Osteoblast (primary cell): ENCODE results near the gene ZNF296. TPM values are rescaled to one million over a fixed set of nuclear protein-coding genes. Genes with fewer than 3 reads are reported as not detected.

Experiments
- DNase-seq: peaks from one replicate; pipeline ENCODE4 v3.0.0; 2011; ENCODE audit warnings: low spot score, mixed read lengths; ENCODE audit not compliant: insufficient read length; ENCODE audit errors: missing footprints
- H2AFZ ChIP-seq: 2 replicates; pipeline ENCODE4 v1.6.0; 2011; ENCODE audit warnings: mild to moderate bottlenecking, low read length
- H3K27ac ChIP-seq: 2 replicates; pipeline ENCODE4 v1.5.1; 2011; ENCODE audit warnings: mild to moderate bottlenecking, low read depth, low read length, moderate library complexity
- H3K27me3 ChIP-seq: 2 replicates; pipeline ENCODE4 v1.6.0; 2012; ENCODE audit warnings: mild to moderate bottlenecking, control low read depth, inconsistent platforms, low read length, moderate library complexity; ENCODE audit not compliant: insufficient read depth
- H3K36me3 ChIP-seq: 2 replicates; pipeline ENCODE4 v1.5.1; 2011; ENCODE audit warnings: mild to moderate bottlenecking, low read length, control low read depth, moderate library complexity; ENCODE audit not compliant: insufficient read depth
- H3K4me1 ChIP-seq: 2 replicates; pipeline ENCODE4 v1.5.1; 2011; ENCODE audit warnings: mild to moderate bottlenecking, low read length, control low read depth, moderate library complexity; ENCODE audit not compliant: insufficient read depth
- H3K4me2 ChIP-seq: 2 replicates; pipeline ENCODE4 v1.6.0; 2011; ENCODE audit warnings: mild to moderate bottlenecking, low read length; ENCODE audit not compliant: insufficient read depth
- H3K4me3 ChIP-seq: fragments of 200-600 bp; sonication (generic); 3 replicates; pipeline ENCODE4 v1.5.1; 2012; ENCODE audit warnings: mild to moderate bottlenecking, low read length, inconsistent platforms; ENCODE audit not compliant: insufficient read depth
- H3K79me2 ChIP-seq: 2 replicates; pipeline ENCODE4 v1.6.0; 2012; ENCODE audit warnings: mild to moderate bottlenecking, low read length, control low read depth, inconsistent platforms; ENCODE audit not compliant: insufficient read depth
- H3K9me3 ChIP-seq: 2 replicates; pipeline ENCODE4 v1.5.1; 2011; ENCODE audit warnings: low read depth, low read length, control low read depth
- H4K20me1 ChIP-seq: 2 replicates; pipeline ENCODE4 v1.6.0; 2012; ENCODE audit warnings: mild to moderate bottlenecking, low read length, control low read depth; ENCODE audit not compliant: insufficient read depth
- CTCF ChIP-seq: IDR thresholded peaks from 2 replicates; pipeline ENCODE4 v1.5.1; 2011; ENCODE audit warnings: mild to moderate bottlenecking, low read depth, low read length, moderate library complexity; ENCODE audit errors: extremely low read depth
- total RNA-seq: library from RNA; depleted of rRNA; stranded (reverse); fragments of >200 nt; gene quantifications from 2 replicates; pipeline ENCODE4 v1.2.3, GENCODE V29; 2012

The ZNF296 gene
- total RNA-seq, 1 donor: not detected

GRCh38 chr19:45097776-45098520 lies 21.7 kb upstream of the ZNF296 start:
- Histone ChIP-seq H4K20me1 (peaks cover 91% of the 10 kb centered on the region), H3K4me3 (peak overlapping the region; percentile 22), H3K4me2 (peak overlapping the region; percentile 74), H3K27me3 (no peaks in the 10 kb centered on the region), H3K79me2 (peaks cover 100% of the 10 kb centered on the region), H3K4me1 (peaks cover 48% of the 10 kb centered on the region), H2AFZ (peak overlapping the region; percentile 45), H3K36me3 (no peaks in the 10 kb centered on the region), H3K27ac (peak overlapping the region; percentile 94), H3K9me3 (no peaks in the 10 kb centered on the region)
- TF ChIP-seq CTCF: no peak
- peak; percentile 100 for DNase-seq

- no peak overlapping the region for H3K4me2 ChIP-seq
- no peak for DNase-seq
- no peaks in the 10 kb centered on the region for H3K36me3 ChIP-seq
- H3K4me3 ChIP-seq: no peak overlapping the region
- H3K9me3 ChIP-seq: no peaks in the 10 kb centered on the region
- TF ChIP-seq CTCF: no peak
- peak overlapping the region; percentile 94 for H3K27ac ChIP-seq
- H2AFZ ChIP-seq: no peak overlapping the region
- no peaks in the 10 kb centered on the region for H3K27me3 ChIP-seq
- peaks cover 94% of the 10 kb centered on the region for H3K79me2 ChIP-seq
- H3K4me1 ChIP-seq: peaks cover 45% of the 10 kb centered on the region
- peaks cover 86% of the 10 kb centered on the region for H4K20me1 ChIP-seq
These were observed 21.1 kb upstream of the ZNF296 start for GRCh38 chr19:45097450-45097775.

GRCh38 chr19:45096700-45097099 lies 20.4 kb upstream of the ZNF296 start:
- Histone ChIP-seq H2AFZ (no peak overlapping the region), H3K4me1 (peaks cover 49% of the 10 kb centered on the region), H3K9me3 (no peaks in the 10 kb centered on the region), H3K4me2 (no peak overlapping the region), H3K36me3 (no peaks in the 10 kb centered on the region), H3K27ac (peak overlapping the region; percentile 94), H4K20me1 (peaks cover 80% of the 10 kb centered on the region), H3K27me3 (no peaks in the 10 kb centered on the region), H3K4me3 (no peak overlapping the region), H3K79me2 (peaks cover 87% of the 10 kb centered on the region)
- no peak for DNase-seq
- TF ChIP-seq CTCF: no peak

DNA sequence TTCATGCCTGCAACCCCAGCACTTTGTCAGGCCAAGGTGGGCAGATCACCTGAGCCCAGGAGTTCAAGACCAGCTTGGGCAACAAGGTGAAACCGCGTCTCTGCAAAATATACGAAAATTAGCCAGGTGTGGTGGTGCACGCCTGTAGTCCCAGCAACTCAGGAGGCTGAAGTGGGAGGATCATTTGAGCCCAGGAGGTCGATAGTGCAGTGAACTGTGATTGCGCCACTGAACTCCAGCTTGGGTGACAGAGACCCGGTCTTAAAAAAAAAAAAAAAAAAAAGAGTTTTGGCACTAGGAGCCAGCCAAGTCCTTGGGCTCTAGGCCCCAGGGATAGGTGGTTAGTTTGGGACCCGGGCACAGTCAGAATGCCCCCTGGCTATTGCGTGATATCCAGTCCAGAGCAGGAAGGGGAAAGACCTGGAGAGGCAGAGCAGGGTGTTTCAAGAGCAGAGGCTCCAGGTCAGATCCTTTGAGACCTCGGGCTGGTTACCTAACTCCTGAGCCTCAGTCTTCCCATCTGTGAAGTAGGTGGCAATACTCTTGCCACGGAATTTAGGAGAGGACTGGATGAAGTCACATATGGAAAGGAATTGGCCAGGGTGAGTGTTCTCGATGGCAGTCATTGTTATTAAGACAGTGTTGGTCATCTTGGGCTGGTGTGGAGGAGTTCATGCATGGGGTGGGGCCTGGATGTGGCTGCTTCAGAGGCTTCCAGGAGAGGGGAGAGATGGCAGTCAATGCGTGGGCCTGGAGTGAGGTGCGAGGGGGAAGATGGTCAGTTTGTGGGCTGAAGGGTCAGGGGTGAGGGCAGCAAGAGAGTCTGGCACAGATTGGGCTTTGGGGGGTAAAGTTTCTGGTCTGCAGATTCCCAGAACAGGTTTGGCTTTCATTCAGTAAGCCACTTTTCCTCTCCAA lies 19.5 kb upstream of the ZNF296 start:
- H4K20me1 ChIP-seq: peaks cover 70% of the 10 kb centered on the region
- DNase-seq: no peak

More for the DNA sequence above, 19.5 kb upstream of the ZNF296 start:
- Histone ChIP-seq H2AFZ (no peak overlapping the region), H3K27ac (no peak overlapping the region), H3K79me2 (peaks cover 78% of the 10 kb centered on the region), H3K9me3 (no peaks in the 10 kb centered on the region), H3K4me3 (no peak overlapping the region), H3K27me3 (no peaks in the 10 kb centered on the region), H3K4me2 (no peak overlapping the region), H3K4me1 (peaks cover 52% of the 10 kb centered on the region), H3K36me3 (no peaks in the 10 kb centered on the region)
- TF ChIP-seq CTCF: no peak
